HFF-Myc (cell line): ENCODE data around the gene MYCBP2.
"Not testable (repeated sequence)": the region's sequence is repeated elsewhere in the genome, so short reads cannot be mapped to it uniquely, and the experiment has no call there.

Experiments
- DNase-seq: peaks from one replicate; pipeline ENCODE4 v3.0.0-alpha.2; 2011; ENCODE audit warnings: low read depth; ENCODE audit errors: extremely low read depth
- H3K4me3 ChIP-seq: replicated peaks from 2 replicates; pipeline ENCODE4 v1.5.1; 2011; ENCODE audit warnings: low read depth, mild to moderate bottlenecking, control low read depth, low read length
- CTCF ChIP-seq: IDR thresholded peaks from 2 replicates; pipeline ENCODE4 v1.5.1; 2012; ENCODE audit warnings: mild to moderate bottlenecking, low read depth, low read length, control low read depth; ENCODE audit errors: missing control alignments

MYCBP2 gene

DNA sequence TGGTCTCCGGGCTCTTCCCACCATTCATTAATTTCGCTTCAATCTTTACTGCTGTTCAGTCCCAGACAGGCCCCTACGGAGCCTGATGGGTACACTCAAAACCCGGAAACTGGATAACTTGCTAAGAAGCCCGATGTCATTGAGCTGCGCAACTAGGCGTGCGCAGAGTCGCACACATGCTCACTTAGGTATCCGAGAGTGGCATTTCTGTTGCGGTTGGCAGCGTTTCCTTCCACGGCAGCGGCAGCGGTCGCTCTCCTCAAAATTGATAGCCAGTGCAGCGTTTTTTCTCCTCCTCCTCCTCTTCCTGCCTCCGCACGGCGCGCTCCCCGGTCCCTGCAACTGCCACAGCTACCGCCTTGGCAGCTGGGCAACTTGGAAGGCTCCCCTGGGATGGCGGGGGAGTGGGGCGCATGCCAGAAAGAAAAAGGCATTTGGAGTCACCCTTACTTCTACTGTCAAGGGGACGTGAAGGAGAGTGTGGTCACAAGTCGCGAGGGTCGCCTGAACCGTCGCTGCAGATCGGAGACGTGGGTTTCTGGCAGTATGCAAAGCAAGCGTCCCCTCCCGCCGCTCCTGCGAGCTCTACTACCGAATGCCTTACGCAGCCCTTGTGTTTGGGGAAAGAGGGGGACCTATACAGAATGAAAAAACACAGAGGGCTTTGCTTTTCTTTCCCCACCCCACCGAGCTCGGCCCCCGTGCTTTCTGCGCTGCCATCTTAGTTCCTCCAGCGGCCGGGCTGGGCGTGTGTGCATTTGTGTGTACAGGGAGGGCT is 2.4 kb upstream of the MYCBP2 start:
- peak; percentile 94 for DNase-seq
- H3K4me3 ChIP-seq, result peak overlapping the region; percentile 76
- no peak for TF ChIP-seq CTCF

DNA sequence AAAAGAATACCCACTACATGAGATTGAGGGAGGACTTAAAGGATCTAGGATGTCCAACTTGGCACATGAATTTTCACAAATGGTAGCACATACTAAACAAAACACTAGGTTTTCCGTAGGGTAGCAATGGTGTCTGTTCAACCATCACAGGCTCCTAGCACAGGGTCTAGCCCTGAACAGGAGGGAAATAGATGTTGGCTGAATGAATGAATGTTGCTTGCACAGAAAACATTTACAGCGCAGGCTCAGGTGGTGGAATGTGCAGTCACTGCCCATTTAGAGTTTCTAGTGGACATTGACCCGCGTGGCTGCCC is 1.9 kb upstream of the MYCBP2 start:
- TF ChIP-seq CTCF, result no peak
- H3K4me3 ChIP-seq, result peak overlapping the region; percentile 76
- no peak for DNase-seq

DNA sequence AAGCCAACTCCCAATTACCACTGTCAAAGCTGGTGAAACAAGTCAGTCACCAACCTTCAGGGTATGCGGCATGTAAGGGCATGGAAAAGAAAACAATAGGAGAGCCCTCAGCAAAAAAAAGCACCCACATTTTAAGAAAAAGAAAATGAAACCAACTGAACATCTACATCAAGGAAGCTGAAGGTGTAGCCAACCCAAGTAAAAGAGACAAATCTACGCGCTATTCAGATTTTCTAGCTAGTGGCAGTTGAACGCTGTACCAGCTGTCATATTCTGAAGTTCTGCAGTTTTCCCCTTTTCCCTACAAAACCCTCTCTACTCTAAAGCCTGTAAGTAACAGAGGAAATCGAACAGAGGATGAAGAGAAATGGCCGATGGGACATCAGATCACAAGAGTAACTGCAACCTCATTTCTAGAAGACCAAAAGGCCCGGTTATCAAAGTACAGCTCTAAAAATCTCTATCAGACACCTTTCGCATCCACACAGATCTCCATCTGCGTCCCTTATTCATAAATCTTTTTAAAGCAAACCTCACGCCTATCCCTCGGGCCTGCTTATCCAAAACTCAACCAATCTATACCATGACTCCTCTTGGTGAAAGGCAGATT is 1.4 kb downstream of the MYCBP2 start:
- DNase-seq, result no peak
- no peak for TF ChIP-seq CTCF
- peak overlapping the region; percentile 83 for H3K4me3 ChIP-seq

GRCh38 chr13:77323858-77324257 is 3.0 kb downstream of the MYCBP2 start:
- H3K4me3 ChIP-seq, result no peak overlapping the region; the same call in 1 of the 2 replicates
- TF ChIP-seq CTCF, result no peak
- no peak for DNase-seq

DNA sequence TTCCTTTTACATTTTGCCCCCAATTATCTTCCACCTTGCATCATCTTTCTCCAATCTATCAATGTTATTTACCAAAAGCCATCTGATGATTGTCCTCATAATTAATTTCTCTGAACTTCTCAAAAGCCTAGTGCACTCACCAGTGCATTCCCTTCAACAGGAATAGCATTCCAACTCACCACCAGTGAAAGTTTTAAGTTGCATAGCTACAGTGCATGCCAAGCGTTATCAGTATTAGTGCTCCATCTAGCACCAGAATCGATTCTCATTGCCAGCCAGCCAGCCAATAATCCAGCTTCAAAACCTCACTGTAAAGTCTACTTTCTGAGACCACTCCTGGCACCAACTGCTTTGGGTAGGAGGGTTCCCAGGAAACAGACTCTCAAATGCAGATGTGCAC is 7.4 kb downstream of the MYCBP2 start:
- no peak overlapping the region for H3K4me3 ChIP-seq
- no peak for TF ChIP-seq CTCF
- DNase-seq, result no peak

GRCh38 chr13:77318741-77319140 is 8.2 kb downstream of the MYCBP2 start:
- DNase-seq, result no peak
- H3K4me3 ChIP-seq, result no peak overlapping the region
- no peak for TF ChIP-seq CTCF

DNA sequence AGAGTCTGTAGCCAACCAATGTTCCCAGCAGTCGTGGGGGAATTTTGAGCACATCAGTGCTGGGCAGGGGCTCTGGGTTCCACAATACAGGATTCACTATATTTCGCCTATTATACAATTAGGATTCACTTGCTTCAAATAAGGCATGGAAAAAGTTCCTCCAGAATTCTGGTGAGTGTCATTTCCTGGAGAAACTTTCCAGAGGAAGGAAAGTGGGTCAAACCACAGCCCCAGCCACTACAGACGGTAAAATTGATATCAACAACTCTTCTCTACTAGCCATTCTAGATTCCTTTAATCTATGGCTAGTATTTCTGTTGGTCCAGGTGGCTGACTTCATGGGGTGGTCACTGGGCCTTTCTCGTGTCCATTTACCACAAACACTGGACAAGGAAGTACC is 10.5 kb downstream of the MYCBP2 start:
- H3K4me3 ChIP-seq, result no peak overlapping the region
- no peak for TF ChIP-seq CTCF
- no peak for DNase-seq

- not testable (repeated sequence) for DNase-seq, H3K4me3 ChIP-seq
Observed at GRCh38 chr13:77315509-77315908, 11.4 kb downstream of the MYCBP2 start.
